PC-3 (cell line): ENCODE measurements around the gene SERINC3. TPM values are rescaled to one million over a fixed set of nuclear protein-coding genes. Genes with fewer than 3 reads are reported as not detected.
A peak's percentile ranks its signal among the peaks of the same experiment; 100 is the strongest.

Experiments used
- ATAC-seq: fragments of 200-7000 bp; cut with Tn5 transposase; 2 replicates; pipeline ENCODE4 v1.9.1; 2020; ENCODE audit warnings: mild to moderate bottlenecking, moderate library complexity
- BruUV-seq: library from RNA; stranded (reverse); fragments of 400-500 nt; replicated peaks from 2 replicates; lab custom pipeline; 2021; lab: Mats Ljungman, UMichigan
- CTCF ChIA-PET: fragments of 300-600 bp; sonication (Branson Sonifier 250); formaldehyde crosslinking; loops from one replicate; lab custom pipeline; 2022; ENCODE audit warnings: antibody characterized with exemption; lab: Charles Lee
- POLR2A ChIA-PET: fragments of 300-600 bp; sonication (Branson Sonifier 250); formaldehyde crosslinking; loops from one replicate; lab custom pipeline; 2022; ENCODE audit warnings: antibody characterized with exemption; ENCODE audit not compliant: unreplicated experiment; lab: Charles Lee
- DNase-seq: peaks from one replicate; pipeline ENCODE4 v3.0.0-alpha.2; 2015
- H2AFZ ChIP-seq: fragments of 300-600 bp; sonication (generic); 2 replicates; pipeline ENCODE4 v1.6.0; 2016; ENCODE audit warnings: antibody characterized with exemption, low read length
- H3F3A ChIP-seq: fragments of 300-600 bp; sonication (generic); one replicate; pipeline ENCODE4 v1.6.0; 2017; ENCODE audit warnings: antibody characterized with exemption, low read length, control low read depth, mild to moderate bottlenecking; ENCODE audit not compliant: unreplicated experiment
- H3K27ac ChIP-seq: fragments of 300-600 bp; sonication (generic); 2 replicates; pipeline ENCODE4 v1.5.1; 2016; ENCODE audit warnings: mild to moderate bottlenecking, low read length
- H3K27me3 ChIP-seq: fragments of 300-600 bp; sonication (generic); 2 replicates; pipeline ENCODE4 v1.6.1; 2016; ENCODE audit warnings: low read length, mixed read lengths
- H3K36me3 ChIP-seq: fragments of 300-600 bp; sonication (generic); 2 replicates; pipeline ENCODE4 v1.6.1; 2016; ENCODE audit warnings: low read depth, mixed run types, low read length, mixed read lengths
- H3K4me1 ChIP-seq: fragments of 300-600 bp; sonication (generic); 2 replicates; pipeline ENCODE4 v1.5.1; 2016; ENCODE audit warnings: low read length; ENCODE audit not compliant: insufficient read depth
- H3K4me2 ChIP-seq: fragments of 300-600 bp; sonication (generic); 2 replicates; pipeline ENCODE4 v1.6.0; 2016; ENCODE audit warnings: low read length
- H3K4me3 ChIP-seq: fragments of 300-600 bp; sonication (generic); 2 replicates; pipeline ENCODE4 v1.5.1; 2016; ENCODE audit warnings: mild to moderate bottlenecking, low read length, mixed read lengths
- H3K79me2 ChIP-seq: fragments of 300-600 bp; sonication (generic); 2 replicates; pipeline ENCODE4 v1.6.1; 2017; ENCODE audit warnings: low read length, mixed read lengths
- H3K9ac ChIP-seq: fragments of 300-600 bp; sonication (generic); 2 replicates; pipeline ENCODE4 v1.6.0; 2016; ENCODE audit warnings: mild to moderate bottlenecking, low read length
- H3K9me2 ChIP-seq: fragments of 300-600 bp; sonication (generic); replicated peaks from 2 replicates; pipeline ENCODE4 v1.6.1; 2016; ENCODE audit warnings: mixed run types, low read length, mixed read lengths
- H3K9me3 ChIP-seq: fragments of 300-600 bp; sonication (generic); 2 replicates; pipeline ENCODE4 v1.6.1; 2016; ENCODE audit warnings: low read length, mixed read lengths
- H4K20me1 ChIP-seq: fragments of 300-600 bp; sonication (generic); 2 replicates; pipeline ENCODE4 v1.6.1; 2016; ENCODE audit warnings: low read length, mixed read lengths
- EZH2 ChIP-seq: fragments of 300-600 bp; sonication (generic); IDR thresholded peaks from one replicate; pipeline ENCODE4 v1.6.1; 2017; ENCODE audit warnings: antibody characterized with exemption, mild to moderate bottlenecking, low read length; ENCODE audit not compliant: unreplicated experiment
- EZH2phosphoT487 ChIP-seq: fragments of 300-600 bp; sonication (generic); IDR thresholded peaks from 2 replicates; pipeline ENCODE4 v1.6.1; 2018; ENCODE audit warnings: mild to moderate bottlenecking, antibody characterized with exemption, low read length, borderline replicate concordance
- intact Hi-C: fragments of 100-400 bp; cut with micrococcal nuclease; formaldehyde crosslinking; loops from 2 replicates; pipeline ENCODE4 v1.9.0; 2023
- total RNA-seq: library from RNA; depleted of rRNA; stranded (reverse); fragments of >200 nt; gene quantifications from 2 replicates; pipeline ENCODE4 v1.2.3, GENCODE V29; 2014
- TF ChIP-seq, protein P1 (sequence below): fragments of 300-600 bp; sonication (generic); conservative IDR thresholded peaks from 2 replicates; pipeline ENCODE4 v1.5.1; 2017; ENCODE audit warnings: antibody characterized with exemption, low read depth, mild to moderate bottlenecking, low read length

SERINC3 gene
- total RNA-seq, 1 experiment from 2014 or later: 92.6 TPM

DNA sequence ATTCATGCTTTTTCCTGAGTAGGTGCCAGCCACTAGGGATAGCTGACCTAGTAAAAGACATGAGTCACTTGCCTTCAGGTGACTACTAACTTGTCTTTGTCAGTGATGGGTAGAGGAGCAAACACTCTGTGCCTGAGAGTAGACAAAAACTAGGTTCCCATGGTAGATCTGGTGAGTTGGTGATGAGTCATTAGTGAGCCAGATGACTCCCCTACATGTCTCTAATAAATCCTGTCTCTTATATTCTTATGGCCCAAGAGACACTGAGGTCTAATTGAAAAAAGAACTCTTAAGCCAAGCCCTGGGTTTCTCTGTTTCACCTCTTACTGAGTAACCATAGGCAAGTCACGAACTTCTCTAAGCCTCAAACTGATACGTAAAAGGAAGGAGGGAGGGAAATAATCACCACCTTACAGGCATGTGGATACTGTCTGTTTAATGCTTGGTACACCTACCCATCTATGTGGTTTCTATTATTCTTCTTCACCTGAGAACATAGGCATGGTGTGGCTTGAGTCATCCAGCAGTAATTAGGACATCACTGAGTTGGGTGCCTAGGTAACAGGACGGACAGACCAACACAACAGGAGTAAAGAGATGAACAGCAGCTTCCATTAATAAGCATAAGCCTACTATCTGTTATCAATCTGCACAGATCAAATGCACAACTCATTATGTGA, 25.9 kb downstream of the SERINC3 start:
- no peaks in the 10 kb centered on the region for H3K9me3 ChIP-seq
- H4K20me1 ChIP-seq: no peaks in the 10 kb centered on the region
- no peak overlapping the region for H2AFZ ChIP-seq
- peaks cover 30% of the 10 kb centered on the region for H3F3A ChIP-seq
- intact Hi-C loops: loop anchor here (1.0 to 2.0 kb wide), 2 partner anchors 26 to 77 kb away; partner anchors contain the start of gene SERINC3
- peak overlapping the region; percentile 20; the same call in 1 of the 2 replicates for H3K4me3 ChIP-seq
- TSS peak; percentile 20 for BruUV-seq
- ATAC-seq (peak; percentile 82), DNase-seq (peak; percentile 99)
- peak overlapping the region; percentile 96 for H3K27ac ChIP-seq
- H3K79me2 ChIP-seq: peaks cover 5% of the 10 kb centered on the region; the same call in 1 of the 2 replicates
- peaks cover 50% of the 10 kb centered on the region for H3K4me1 ChIP-seq
- TF ChIP-seq EZH2 (no peak), EZH2phosphoT487 (no peak)
- TF ChIP-seq, protein P1, sequence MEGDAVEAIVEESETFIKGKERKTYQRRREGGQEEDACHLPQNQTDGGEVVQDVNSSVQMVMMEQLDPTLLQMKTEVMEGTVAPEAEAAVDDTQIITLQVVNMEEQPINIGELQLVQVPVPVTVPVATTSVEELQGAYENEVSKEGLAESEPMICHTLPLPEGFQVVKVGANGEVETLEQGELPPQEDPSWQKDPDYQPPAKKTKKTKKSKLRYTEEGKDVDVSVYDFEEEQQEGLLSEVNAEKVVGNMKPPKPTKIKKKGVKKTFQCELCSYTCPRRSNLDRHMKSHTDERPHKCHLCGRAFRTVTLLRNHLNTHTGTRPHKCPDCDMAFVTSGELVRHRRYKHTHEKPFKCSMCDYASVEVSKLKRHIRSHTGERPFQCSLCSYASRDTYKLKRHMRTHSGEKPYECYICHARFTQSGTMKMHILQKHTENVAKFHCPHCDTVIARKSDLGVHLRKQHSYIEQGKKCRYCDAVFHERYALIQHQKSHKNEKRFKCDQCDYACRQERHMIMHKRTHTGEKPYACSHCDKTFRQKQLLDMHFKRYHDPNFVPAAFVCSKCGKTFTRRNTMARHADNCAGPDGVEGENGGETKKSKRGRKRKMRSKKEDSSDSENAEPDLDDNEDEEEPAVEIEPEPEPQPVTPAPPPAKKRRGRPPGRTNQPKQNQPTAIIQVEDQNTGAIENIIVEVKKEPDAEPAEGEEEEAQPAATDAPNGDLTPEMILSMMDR: no peak
- ChIA-PET POLR2A (interaction anchor here (0.6 to 0.8 kb wide), 2 partner anchors 21 to 26 kb away, joined by 3 to 8 read pairs; partner anchors contain the start of genes SERINC3 and TTPAL), CTCF (no interaction called here)
- H3K36me3 ChIP-seq: peaks cover 49% of the 10 kb centered on the region
- peak overlapping the region; percentile 92 for H3K9ac ChIP-seq
- H3K27me3 ChIP-seq: no peaks in the 10 kb centered on the region
- H3K4me2 ChIP-seq: peak overlapping the region; percentile 59
- no peaks in the 10 kb centered on the region for H3K9me2 ChIP-seq

DNA sequence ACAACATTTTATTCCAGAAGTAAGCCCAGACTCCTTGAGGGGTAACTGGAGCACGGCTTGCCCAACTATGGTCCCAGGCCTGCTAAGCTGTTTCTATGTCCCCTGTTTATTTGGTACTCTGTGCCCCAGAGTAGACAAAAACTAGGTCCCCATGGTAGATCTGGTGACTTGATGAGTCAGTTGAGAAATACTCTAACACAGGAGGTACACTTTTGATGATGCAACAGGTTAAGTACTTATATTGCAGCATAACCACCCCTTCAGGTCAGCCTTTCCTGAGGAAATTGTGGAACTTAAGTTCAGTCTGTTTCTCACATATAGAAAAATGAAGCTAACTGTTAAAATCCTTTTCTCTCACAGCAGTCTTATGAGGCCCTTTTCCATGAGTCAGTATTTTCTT, 26.6 kb downstream of the SERINC3 start:
- Histone ChIP-seq H3K9me2 (no peaks in the 10 kb centered on the region), H3K36me3 (peaks cover 47% of the 10 kb centered on the region), H3K27ac (peak overlapping the region; percentile 96), H3K4me2 (peak overlapping the region; percentile 59), H3K4me1 (peaks cover 50% of the 10 kb centered on the region), H3F3A (peaks cover 30% of the 10 kb centered on the region), H4K20me1 (no peaks in the 10 kb centered on the region), H3K79me2 (peaks cover 5% of the 10 kb centered on the region; the same call in 1 of the 2 replicates), H2AFZ (no peak overlapping the region), H3K27me3 (no peaks in the 10 kb centered on the region), H3K9me3 (no peaks in the 10 kb centered on the region), H3K4me3 (peak overlapping the region; percentile 1; the same call in 1 of the 2 replicates), H3K9ac (peak overlapping the region; percentile 92)
- intact Hi-C loops: loop anchor here (1.0 to 2.0 kb wide), 2 partner anchors 27 to 78 kb away; partner anchors contain the start of gene SERINC3
- TF ChIP-seq, protein P1: no peak
- no peak for TF ChIP-seq EZH2
- no peak for TF ChIP-seq EZH2phosphoT487
- DNase-seq (peak; percentile 88), ATAC-seq (peak; percentile 12)
- CTCF ChIA-PET: no interaction called here
- POLR2A ChIA-PET: interaction anchor here (0.8 kb wide), 1 partner anchor 20 kb away, joined by 8 read pairs; the partner anchor contains the start of gene TTPAL
- no TSS peak for BruUV-seq
